Measurements from ENCODE around the gene CDK5RAP3. TPM values are rescaled to one million over a fixed set of nuclear protein-coding genes. Genes with fewer than 3 reads are reported as not detected.

The CDK5RAP3 gene
- total RNA-seq, 1 experiment from 2014 or later: 149 TPM

DNA sequence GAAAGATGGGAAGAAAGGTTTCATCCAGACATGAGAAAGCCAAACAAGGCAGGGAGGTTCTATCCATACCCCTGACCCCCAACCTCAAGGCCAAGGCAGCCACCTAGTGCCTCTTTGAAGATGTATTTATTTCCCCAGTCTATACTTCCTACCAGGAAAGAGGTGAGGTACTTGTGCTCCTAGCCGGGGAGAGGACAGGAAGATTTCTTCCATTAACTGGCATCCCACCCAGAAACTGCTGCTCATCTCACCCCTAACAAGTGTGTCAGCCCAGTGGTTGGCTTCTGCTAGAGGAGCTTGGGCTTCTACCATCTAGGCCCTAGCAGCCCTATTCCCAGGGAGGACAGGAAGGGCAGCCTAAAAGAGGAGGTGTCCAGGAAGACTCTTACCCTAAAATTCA is 57.8 kb downstream of the CDK5RAP3 start:
- TF ChIP-seq, protein P1, sequence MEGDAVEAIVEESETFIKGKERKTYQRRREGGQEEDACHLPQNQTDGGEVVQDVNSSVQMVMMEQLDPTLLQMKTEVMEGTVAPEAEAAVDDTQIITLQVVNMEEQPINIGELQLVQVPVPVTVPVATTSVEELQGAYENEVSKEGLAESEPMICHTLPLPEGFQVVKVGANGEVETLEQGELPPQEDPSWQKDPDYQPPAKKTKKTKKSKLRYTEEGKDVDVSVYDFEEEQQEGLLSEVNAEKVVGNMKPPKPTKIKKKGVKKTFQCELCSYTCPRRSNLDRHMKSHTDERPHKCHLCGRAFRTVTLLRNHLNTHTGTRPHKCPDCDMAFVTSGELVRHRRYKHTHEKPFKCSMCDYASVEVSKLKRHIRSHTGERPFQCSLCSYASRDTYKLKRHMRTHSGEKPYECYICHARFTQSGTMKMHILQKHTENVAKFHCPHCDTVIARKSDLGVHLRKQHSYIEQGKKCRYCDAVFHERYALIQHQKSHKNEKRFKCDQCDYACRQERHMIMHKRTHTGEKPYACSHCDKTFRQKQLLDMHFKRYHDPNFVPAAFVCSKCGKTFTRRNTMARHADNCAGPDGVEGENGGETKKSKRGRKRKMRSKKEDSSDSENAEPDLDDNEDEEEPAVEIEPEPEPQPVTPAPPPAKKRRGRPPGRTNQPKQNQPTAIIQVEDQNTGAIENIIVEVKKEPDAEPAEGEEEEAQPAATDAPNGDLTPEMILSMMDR (conservative IDR thresholded peaks at IDR 0.05): no peak
- H3K4me3 Mint-ChIP-seq: no peak overlapping the region
- H4K20me1 ChIP-seq (ENCODE audit: control insufficient read depth, insufficient read depth, insufficient read length): no peaks in the 10 kb centered on the region
- no peaks in the 10 kb centered on the region for H3K79me1 ChIP-seq (ENCODE audit: insufficient read depth, low read depth, low read length, poor library complexity, severe bottlenecking)
- H3K9ac ChIP-seq (ENCODE audit: extremely low read depth, insufficient read length, low read length): no peak overlapping the region
- peaks cover 24 to 27% of the 10 kb centered on the region in 2 experiments for H3K4me1 Mint-ChIP-seq
- H4K8ac ChIP-seq (replicated peaks; ENCODE audit: insufficient read length, low read depth, low read length): no peak overlapping the region
- H3K14ac ChIP-seq (ENCODE audit: insufficient read depth, low read length): no peak overlapping the region
- no peaks in the 10 kb centered on the region for H3K4me1 ChIP-seq (ENCODE audit: insufficient read depth, low read length)
- no peak overlapping the region for H2AK5ac ChIP-seq (ENCODE audit: insufficient read length, low read length)
- H2AFZ ChIP-seq (ENCODE audit: low read length): no peak overlapping the region
- H3K9me3 ChIP-seq (ENCODE audit: control insufficient read depth, low read depth, low read length): no peaks in the 10 kb centered on the region
- H3K9me3 Mint-ChIP-seq: no peaks in the 10 kb centered on the region; a peak in 1 of 5 replicates
- no peak overlapping the region for H3K4ac ChIP-seq (ENCODE audit: low read depth, low read length)
- no peaks in the 10 kb centered on the region for H3K36me3 Mint-ChIP-seq (ENCODE audit: insufficient read depth in 1 of 3, low read depth in 3 of 3)
- no peak overlapping the region for H3K27ac ChIP-seq (ENCODE audit: insufficient read length, low read depth, low read length)
- no peak overlapping the region for H2BK15ac ChIP-seq (ENCODE audit: low read depth, low read length)
- H2BK20ac ChIP-seq (ENCODE audit: low read depth, low read length, poor library complexity, severe bottlenecking): no peak overlapping the region
- WGBS (ENCODE audit: extremely low coverage, insufficient read length, low lambda C conversion rate): no CpG with 5 or more reads among the region's 1 CpG
- no peak overlapping the region for H2BK120ac ChIP-seq (ENCODE audit: low read depth, low read length, poor library complexity, severe bottlenecking)
- H3K79me2 ChIP-seq (ENCODE audit: insufficient read depth, low read length): no peaks in the 10 kb centered on the region
- H3T11ph ChIP-seq (ENCODE audit: low read length): no peak overlapping the region
- no peak overlapping the region for H3K4me2 ChIP-seq (ENCODE audit: insufficient read depth, insufficient read length, low read length)
- no peak overlapping the region for H3K56ac ChIP-seq (ENCODE audit: insufficient read length, low read depth, low read length)
- H3K27ac Mint-ChIP-seq: no peak overlapping the region
- H2BK12ac ChIP-seq (ENCODE audit: insufficient read length, low read depth, low read length): no peak overlapping the region
- H3K23me2 ChIP-seq (ENCODE audit: insufficient read length, low read depth, low read length, poor library complexity, severe bottlenecking): peaks cover 15% of the 10 kb centered on the region
- H3K27me3 ChIP-seq (ENCODE audit: insufficient read depth, low read length): peaks cover 2% of the 10 kb centered on the region; the same call in 1 of the 2 replicates
- H4K91ac ChIP-seq (ENCODE audit: insufficient read length, low read depth, low read length): no peak overlapping the region
- H3K23ac ChIP-seq (ENCODE audit: insufficient read length, low read depth, low read length): no peak overlapping the region
- no peak overlapping the region for H4K5ac ChIP-seq (ENCODE audit: insufficient read length, low read depth, low read length)
- DNase-seq: no peak
- peaks cover 57% of the 10 kb centered on the region for H3K27me3 Mint-ChIP-seq (ENCODE audit: low read depth)
- no peak overlapping the region for H3K18ac ChIP-seq (ENCODE audit: insufficient read length, low read depth, low read length)
- H2BK5ac ChIP-seq (ENCODE audit: insufficient read length, low read length): no peak overlapping the region
